ENCODE results near the gene C5AR1.

DNA sequence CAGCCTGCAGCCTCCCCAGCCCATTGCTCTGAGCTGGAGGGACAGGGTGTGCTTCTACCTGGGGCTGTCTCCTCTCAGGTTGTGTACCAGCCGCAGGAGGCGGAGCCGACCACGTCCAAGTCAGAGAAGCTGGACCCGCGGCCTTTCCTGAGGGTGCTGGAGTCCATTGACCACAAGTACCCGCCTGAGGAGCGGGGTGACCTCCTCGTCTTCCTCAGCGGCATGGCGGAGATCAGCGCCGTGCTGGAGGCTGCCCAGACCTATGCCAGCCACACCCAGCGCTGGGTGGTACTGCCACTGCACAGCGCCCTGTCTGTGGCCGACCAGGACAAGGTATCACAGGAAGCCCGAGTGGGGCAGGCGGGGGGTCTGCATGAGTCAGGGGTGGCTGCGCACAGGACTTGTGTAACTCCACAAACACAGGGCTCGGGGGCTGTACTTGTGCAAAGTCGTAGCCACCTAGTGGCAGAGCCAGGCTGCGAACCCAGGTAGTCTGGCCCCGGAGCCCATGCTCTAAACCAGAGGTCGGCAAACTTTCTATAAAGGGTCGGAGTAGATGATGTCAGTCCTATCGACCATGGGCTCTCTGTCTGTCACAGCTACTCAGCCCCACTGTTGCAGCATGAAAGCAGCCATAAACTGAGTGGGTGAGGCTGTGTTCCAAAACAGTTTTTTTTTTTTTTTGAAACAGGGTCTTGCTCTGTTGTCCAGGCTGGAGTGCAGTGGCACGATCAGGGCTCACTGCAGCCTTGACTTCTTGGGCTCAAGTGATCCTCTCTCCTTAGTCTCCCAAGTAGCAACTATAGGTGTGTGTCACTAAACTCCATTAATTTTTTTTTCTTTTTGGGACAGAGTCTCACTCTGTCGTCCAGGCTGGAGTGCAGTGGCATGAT lies 48.4 kb downstream of the C5AR1 start:
- TF ChIP-seq POLR2AphosphoS5 (IDR thresholded peaks at IDR 0.05; ENCODE audit: low read depth, low read length) (no peak), POLR2A (IDR thresholded peaks at IDR 0.05; ENCODE audit: low read depth, low read length) (no peak), TAF1 (IDR thresholded peaks at IDR 0.05; ENCODE audit: low read depth, low read length) (no peak), SPI1 (IDR thresholded peaks at IDR 0.05; ENCODE audit: low read depth, low read length) (no peak), POU2F2 (IDR thresholded peaks at IDR 0.05; ENCODE audit: low read depth, low read length) (no peak)
